Measurements from ENCODE around the gene DOCK2.

DNA sequence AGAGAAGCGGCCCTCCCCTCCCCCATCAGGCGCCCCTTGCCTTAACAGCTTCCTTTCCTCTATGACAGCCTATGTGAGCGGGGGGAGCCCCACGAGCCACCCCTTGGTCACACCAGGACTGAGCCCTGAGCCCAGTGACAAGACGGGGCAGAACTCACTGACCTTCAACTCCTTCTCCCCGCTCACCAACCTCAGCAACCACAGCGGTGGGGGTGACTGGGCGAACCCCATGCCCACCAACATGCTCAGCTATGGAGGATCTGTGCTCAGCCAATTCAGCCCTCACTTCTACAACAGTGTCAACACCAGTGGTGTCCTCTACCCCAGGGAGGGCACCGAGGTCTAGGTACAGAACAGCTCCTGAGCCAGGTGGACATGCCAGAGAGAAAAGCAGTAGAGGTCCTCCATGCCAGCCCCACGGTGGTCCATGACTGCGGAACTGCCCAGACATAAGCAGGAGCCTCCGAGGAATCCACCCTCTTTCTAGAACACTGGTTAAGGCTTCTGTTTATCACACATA lies 471.3 kb downstream of the DOCK2 start:
- no peak for TF ChIP-seq POLR2AphosphoS5 (IDR thresholded peaks at IDR 0.05)
- TF ChIP-seq, protein P1, sequence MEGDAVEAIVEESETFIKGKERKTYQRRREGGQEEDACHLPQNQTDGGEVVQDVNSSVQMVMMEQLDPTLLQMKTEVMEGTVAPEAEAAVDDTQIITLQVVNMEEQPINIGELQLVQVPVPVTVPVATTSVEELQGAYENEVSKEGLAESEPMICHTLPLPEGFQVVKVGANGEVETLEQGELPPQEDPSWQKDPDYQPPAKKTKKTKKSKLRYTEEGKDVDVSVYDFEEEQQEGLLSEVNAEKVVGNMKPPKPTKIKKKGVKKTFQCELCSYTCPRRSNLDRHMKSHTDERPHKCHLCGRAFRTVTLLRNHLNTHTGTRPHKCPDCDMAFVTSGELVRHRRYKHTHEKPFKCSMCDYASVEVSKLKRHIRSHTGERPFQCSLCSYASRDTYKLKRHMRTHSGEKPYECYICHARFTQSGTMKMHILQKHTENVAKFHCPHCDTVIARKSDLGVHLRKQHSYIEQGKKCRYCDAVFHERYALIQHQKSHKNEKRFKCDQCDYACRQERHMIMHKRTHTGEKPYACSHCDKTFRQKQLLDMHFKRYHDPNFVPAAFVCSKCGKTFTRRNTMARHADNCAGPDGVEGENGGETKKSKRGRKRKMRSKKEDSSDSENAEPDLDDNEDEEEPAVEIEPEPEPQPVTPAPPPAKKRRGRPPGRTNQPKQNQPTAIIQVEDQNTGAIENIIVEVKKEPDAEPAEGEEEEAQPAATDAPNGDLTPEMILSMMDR (IDR thresholded peaks at IDR 0.05) = no peak

Data from upper lobe of left lung (tissue), 4 donors.